ENCODE measurements around the gene ACVR1C. TPM values are rescaled to one million over a fixed set of nuclear protein-coding genes. Genes with fewer than 3 reads are reported as not detected.

Gene ACVR1C
- total and polyA plus RNA-seq, 2 of the 4 experiments (the other 2 are of a cell fraction) = 0.07 to 0.18 TPM

GRCh38 chr2:157559890-157560289 lies 68.8 kb downstream of the ACVR1C start:
- no peak overlapping the region for H3K56ac ChIP-seq (ENCODE audit: extremely low read depth, insufficient read depth, low read length)
- TF ChIP-seq ELK1 (IDR thresholded peaks at IDR 0.05; ENCODE audit: borderline replicate concordance, low read depth, low read length) (no peak), FOS (IDR thresholded peaks at IDR 0.05; ENCODE audit: low read depth, low read length) (no peak)
- H4K91ac ChIP-seq (ENCODE audit: insufficient read depth, low read depth, low read length) = no peak overlapping the region
- CTCF ChIA-PET = no interaction called here
- no peak overlapping the region for H3K9ac ChIP-seq (ENCODE audit: low read depth, low read length)
- no peak overlapping the region for H3K4me2 ChIP-seq (ENCODE audit: low read depth, low read length)
- intact Hi-C loops (cut with micrococcal nuclease) = no loop called here
- POLR2A ChIA-PET (ENCODE audit: unreplicated experiment) = no interaction called here
- ATAC-seq (ENCODE audit: low read depth) (no peak), DNase-seq (no peak)
- no peaks in the 10 kb centered on the region for H3K9me1 ChIP-seq (ENCODE audit: insufficient read depth, low read length)
- H2BK5ac ChIP-seq (ENCODE audit: low read depth, low read length, poor library complexity, severe bottlenecking) = no peak overlapping the region
- H3K36me3 ChIP-seq (ENCODE audit: control insufficient read depth, insufficient read depth, low read length) = no peaks in the 10 kb centered on the region
- H3K27me3 ChIP-seq (ENCODE audit: control insufficient read depth, insufficient read depth, low read length) = no peaks in the 10 kb centered on the region
- H3K4ac ChIP-seq (ENCODE audit: low read depth, low read length) = no peak overlapping the region
- H4K20me1 ChIP-seq (ENCODE audit: insufficient read depth, low read length) = no peaks in the 10 kb centered on the region
- H2AFZ ChIP-seq (replicated peaks; ENCODE audit: low read length, poor library complexity) = no peak overlapping the region
- no peak overlapping the region for H3K14ac ChIP-seq (replicated peaks; ENCODE audit: low read depth, low read length)
- H2BK20ac ChIP-seq (ENCODE audit: low read depth, low read length) = no peak overlapping the region
- no peak overlapping the region for H3K27ac ChIP-seq (ENCODE audit: insufficient read depth, low read length)
- H2BK15ac ChIP-seq (ENCODE audit: low read depth, low read length) = no peak overlapping the region
- 38% methylated on average over 1 of the region's 2 CpGs; no CpG with 5 or more reads in 1 of the 2 experiments for WGBS, 2 experiments (ENCODE audit: extremely low coverage in 2 of 2, insufficient read length in 1 of 2)
- no peak overlapping the region for H3K18ac ChIP-seq (ENCODE audit: low read depth, low read length)
- no peak overlapping the region for H2BK120ac ChIP-seq (ENCODE audit: low read depth, low read length)
- H3K4me3 ChIP-seq (ENCODE audit: insufficient read depth, low read depth, low read length) = no peak overlapping the region
- H3K79me1 ChIP-seq (ENCODE audit: low read depth in 1 of 2, low read length in 2 of 2) = no peaks in the 10 kb centered on the region
- no peak overlapping the region for H4K5ac ChIP-seq (ENCODE audit: low read depth, low read length)
- no peak overlapping the region for H2AK5ac ChIP-seq (ENCODE audit: low read depth, low read length)
- H4K8ac ChIP-seq (ENCODE audit: low read depth in 2 of 2, low read length in 2 of 2) = no peak overlapping the region
- no peaks in the 10 kb centered on the region for H3K9me3 ChIP-seq (ENCODE audit: control insufficient read depth, insufficient read depth, low read length)
- in situ Hi-C loops (cut with MboI; ENCODE audit: low sequenced_read_pairs) = no loop called here
- no TSS peak for BruUV-seq (replicated peaks)
- no peak overlapping the region for H2AK9ac ChIP-seq (replicated peaks; ENCODE audit: low read depth, low read length, poor library complexity)
- H3K23ac ChIP-seq (ENCODE audit: low read depth, low read length) = no peak overlapping the region
- dilution Hi-C loops (cut with HindIII; ENCODE audit: low sequenced_read_pairs, unreplicated experiment) = no loop called here
- H3K4me1 ChIP-seq (ENCODE audit: control insufficient read depth, insufficient read depth, low read length) = no peaks in the 10 kb centered on the region

Data from IMR-90 (cell line).